ENCODE data around the gene ZIM2.

DNA sequence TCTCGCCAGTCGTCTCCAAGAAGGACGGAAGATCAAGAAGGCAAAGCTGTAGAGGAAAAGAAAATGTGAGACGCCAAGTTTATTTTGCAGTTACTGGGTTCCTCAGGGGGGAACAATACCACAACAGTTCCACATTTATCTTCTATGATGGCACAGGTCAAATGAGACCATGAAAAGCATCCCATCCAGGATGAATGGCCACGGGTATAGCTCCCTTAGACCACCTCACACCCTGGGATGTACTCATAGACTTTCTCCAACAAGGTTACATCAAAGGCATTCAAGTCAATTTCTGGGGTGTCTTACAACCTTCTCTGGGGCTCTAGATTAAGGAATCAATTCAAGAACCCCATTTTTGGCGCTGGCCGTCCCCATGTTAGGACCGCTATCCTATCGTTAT, 4.5 kb downstream of the ZIM2 start:
- TF ChIP-seq ZNF565 (CRISPR knock-in tag; conservative IDR thresholded peaks at IDR 0.05; ENCODE audit: low read depth): no peak
- no peak for TF ChIP-seq ZNF8 (CRISPR knock-in tag; IDR thresholded peaks at IDR 0.05)
- TF ChIP-seq, protein P1, sequence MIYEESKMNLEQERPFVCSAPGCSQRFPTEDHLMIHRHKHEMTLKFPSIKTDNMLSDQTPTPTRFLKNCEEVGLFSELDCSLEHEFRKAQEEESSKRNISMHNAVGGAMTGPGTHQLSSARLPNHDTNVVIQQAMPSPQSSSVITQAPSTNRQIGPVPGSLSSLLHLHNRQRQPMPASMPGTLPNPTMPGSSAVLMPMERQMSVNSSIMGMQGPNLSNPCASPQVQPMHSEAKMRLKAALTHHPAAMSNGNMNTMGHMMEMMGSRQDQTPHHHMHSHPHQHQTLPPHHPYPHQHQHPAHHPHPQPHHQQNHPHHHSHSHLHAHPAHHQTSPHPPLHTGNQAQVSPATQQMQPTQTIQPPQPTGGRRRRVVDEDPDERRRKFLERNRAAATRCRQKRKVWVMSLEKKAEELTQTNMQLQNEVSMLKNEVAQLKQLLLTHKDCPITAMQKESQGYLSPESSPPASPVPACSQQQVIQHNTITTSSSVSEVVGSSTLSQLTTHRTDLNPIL (CRISPR knock-in tag; IDR thresholded peaks at IDR 0.05; ENCODE audit: low read depth): no peak
- no peak for TF ChIP-seq CSDC2 (CRISPR knock-in tag; IDR thresholded peaks at IDR 0.05)
- no peak for TF ChIP-seq RARB (CRISPR knock-in tag; IDR thresholded peaks at IDR 0.05)
- no peak for TF ChIP-seq GLIS3 (CRISPR knock-in tag; IDR thresholded peaks at IDR 0.05)
- TF ChIP-seq, protein P2, sequence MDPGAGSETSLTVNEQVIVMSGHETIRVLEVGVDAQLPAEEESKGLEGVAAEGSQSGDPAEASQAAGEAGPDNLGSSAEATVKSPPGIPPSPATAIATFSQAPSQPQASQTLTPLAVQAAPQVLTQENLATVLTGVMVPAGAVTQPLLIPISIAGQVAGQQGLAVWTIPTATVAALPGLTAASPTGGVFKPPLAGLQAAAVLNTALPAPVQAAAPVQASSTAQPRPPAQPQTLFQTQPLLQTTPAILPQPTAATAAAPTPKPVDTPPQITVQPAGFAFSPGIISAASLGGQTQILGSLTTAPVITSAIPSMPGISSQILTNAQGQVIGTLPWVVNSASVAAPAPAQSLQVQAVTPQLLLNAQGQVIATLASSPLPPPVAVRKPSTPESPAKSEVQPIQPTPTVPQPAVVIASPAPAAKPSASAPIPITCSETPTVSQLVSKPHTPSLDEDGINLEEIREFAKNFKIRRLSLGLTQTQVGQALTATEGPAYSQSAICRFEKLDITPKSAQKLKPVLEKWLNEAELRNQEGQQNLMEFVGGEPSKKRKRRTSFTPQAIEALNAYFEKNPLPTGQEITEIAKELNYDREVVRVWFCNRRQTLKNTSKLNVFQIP (CRISPR knock-in tag; IDR thresholded peaks at IDR 0.05; ENCODE audit: borderline replicate concordance, low read depth): no peak
- TF ChIP-seq, protein P3, sequence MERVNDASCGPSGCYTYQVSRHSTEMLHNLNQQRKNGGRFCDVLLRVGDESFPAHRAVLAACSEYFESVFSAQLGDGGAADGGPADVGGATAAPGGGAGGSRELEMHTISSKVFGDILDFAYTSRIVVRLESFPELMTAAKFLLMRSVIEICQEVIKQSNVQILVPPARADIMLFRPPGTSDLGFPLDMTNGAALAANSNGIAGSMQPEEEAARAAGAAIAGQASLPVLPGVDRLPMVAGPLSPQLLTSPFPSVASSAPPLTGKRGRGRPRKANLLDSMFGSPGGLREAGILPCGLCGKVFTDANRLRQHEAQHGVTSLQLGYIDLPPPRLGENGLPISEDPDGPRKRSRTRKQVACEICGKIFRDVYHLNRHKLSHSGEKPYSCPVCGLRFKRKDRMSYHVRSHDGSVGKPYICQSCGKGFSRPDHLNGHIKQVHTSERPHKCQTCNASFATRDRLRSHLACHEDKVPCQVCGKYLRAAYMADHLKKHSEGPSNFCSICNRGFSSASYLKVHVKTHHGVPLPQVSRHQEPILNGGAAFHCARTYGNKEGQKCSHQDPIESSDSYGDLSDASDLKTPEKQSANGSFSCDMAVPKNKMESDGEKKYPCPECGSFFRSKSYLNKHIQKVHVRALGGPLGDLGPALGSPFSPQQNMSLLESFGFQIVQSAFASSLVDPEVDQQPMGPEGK (CRISPR knock-in tag; IDR thresholded peaks at IDR 0.05; ENCODE audit: borderline replicate concordance): no peak
- no peak for TF ChIP-seq TOX (CRISPR knock-in tag; IDR thresholded peaks at IDR 0.05; ENCODE audit: borderline replicate concordance)
- TF ChIP-seq ZFP3 (CRISPR knock-in tag; IDR thresholded peaks at IDR 0.05): no peak
- TF ChIP-seq PPARA (CRISPR knock-in tag; IDR thresholded peaks at IDR 0.05; ENCODE audit: borderline replicate concordance): no peak
- TF ChIP-seq TCF4 (CRISPR knock-in tag; IDR thresholded peaks at IDR 0.05; ENCODE audit: borderline replicate concordance): no peak
- no peak for TF ChIP-seq ISL1 (CRISPR knock-in tag; IDR thresholded peaks at IDR 0.05)
